ENCODE measurements around the gene OR11G2. TPM values are rescaled to one million over a fixed set of nuclear protein-coding genes. Genes with fewer than 3 reads are reported as not detected.

Gene OR11G2
- total and polyA plus RNA-seq, 2 experiments from 2014 or later, result not detected

DNA sequence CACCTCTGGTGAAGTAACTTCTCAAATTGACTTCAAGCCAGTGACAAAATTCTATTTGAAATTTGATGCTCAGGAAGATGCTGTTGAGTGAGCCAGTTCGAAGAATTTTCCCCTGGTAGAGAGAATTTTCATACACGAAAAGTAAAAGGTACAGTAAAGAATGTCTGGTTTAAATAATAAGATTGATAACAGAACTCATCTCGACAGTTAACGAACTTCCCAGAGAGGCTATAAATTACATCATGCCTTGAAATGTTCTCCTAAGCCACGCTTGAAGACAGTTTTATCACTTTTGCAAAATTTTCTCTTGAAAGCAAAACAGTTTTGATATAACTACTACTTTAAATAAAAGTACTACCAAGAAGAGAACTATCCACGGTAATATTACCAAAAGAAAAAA, 14.4 kb upstream of the OR11G2 start:
- Histone ChIP-seq H3K4me3 (no peak overlapping the region), H3K27ac (no peak overlapping the region), H3K27me3 (no peaks in the 10 kb centered on the region), H3K4me1 (ENCODE audit: low read depth) (no peaks in the 10 kb centered on the region), H3K9me3 (ENCODE audit: low read depth) (no peaks in the 10 kb centered on the region), H3K36me3 (no peaks in the 10 kb centered on the region)
- TF ChIP-seq, protein P1, sequence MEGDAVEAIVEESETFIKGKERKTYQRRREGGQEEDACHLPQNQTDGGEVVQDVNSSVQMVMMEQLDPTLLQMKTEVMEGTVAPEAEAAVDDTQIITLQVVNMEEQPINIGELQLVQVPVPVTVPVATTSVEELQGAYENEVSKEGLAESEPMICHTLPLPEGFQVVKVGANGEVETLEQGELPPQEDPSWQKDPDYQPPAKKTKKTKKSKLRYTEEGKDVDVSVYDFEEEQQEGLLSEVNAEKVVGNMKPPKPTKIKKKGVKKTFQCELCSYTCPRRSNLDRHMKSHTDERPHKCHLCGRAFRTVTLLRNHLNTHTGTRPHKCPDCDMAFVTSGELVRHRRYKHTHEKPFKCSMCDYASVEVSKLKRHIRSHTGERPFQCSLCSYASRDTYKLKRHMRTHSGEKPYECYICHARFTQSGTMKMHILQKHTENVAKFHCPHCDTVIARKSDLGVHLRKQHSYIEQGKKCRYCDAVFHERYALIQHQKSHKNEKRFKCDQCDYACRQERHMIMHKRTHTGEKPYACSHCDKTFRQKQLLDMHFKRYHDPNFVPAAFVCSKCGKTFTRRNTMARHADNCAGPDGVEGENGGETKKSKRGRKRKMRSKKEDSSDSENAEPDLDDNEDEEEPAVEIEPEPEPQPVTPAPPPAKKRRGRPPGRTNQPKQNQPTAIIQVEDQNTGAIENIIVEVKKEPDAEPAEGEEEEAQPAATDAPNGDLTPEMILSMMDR (IDR thresholded peaks at IDR 0.05; ENCODE audit: low read depth, low read length), result no peak
- DNase-seq (ENCODE audit: low read depth in 1 of 2, low spot score in 1 of 2), result no peak

DNA sequence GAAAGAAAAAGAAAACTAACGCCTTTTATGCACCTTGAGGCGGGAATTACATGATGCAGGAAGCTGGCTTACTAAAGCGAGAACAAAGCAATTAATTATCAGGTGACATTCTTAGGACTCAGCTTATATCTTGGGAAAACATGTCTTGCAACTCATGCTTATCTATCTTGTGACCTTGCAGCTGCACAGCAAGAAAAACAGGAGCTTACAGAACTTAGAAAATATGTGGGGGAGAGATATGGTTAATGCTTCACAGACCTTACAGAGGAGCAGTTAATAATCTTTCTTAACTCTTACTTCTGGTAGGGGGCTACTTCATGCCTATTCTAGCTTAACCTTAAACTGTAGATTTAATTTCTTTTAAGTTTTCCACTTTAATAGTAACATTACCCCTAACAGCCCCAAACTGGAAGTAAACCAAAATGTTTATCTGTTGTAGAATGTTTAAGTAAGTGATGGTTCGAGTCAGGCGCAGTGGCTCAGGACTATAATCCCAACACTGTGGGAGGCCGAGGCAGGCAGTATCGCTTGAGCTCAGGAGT, 13.2 kb upstream of the OR11G2 start:
- Histone ChIP-seq H3K9me3 (ENCODE audit: low read depth) (no peaks in the 10 kb centered on the region), H3K27me3 (no peaks in the 10 kb centered on the region), H3K4me1 (ENCODE audit: low read depth) (no peaks in the 10 kb centered on the region), H3K27ac (no peak overlapping the region), H3K36me3 (no peaks in the 10 kb centered on the region), H3K4me3 (no peak overlapping the region)
- TF ChIP-seq, protein P1 (IDR thresholded peaks at IDR 0.05; ENCODE audit: low read depth, low read length), result no peak
- DNase-seq (ENCODE audit: low read depth in 1 of 2, low spot score in 1 of 2), result no peak

- TF ChIP-seq, protein P1 (IDR thresholded peaks at IDR 0.05; ENCODE audit: low read depth, low read length), result no peak
- no peaks in the 10 kb centered on the region for H3K4me1 ChIP-seq (ENCODE audit: low read depth)
- H3K36me3 ChIP-seq, result no peaks in the 10 kb centered on the region
- no peaks in the 10 kb centered on the region for H3K27me3 ChIP-seq
- no peaks in the 10 kb centered on the region for H3K9me3 ChIP-seq (ENCODE audit: low read depth)
- no peak for DNase-seq (ENCODE audit: low read depth in 1 of 2, low spot score in 1 of 2)
- H3K4me3 ChIP-seq, result no peak overlapping the region
- no peak overlapping the region for H3K27ac ChIP-seq
These were observed 11.5 kb upstream of the OR11G2 start for GRCh38 chr14:20179218-20179617.

- Histone ChIP-seq H3K9me3 (ENCODE audit: low read depth) (no peaks in the 10 kb centered on the region), H3K4me1 (ENCODE audit: low read depth) (no peaks in the 10 kb centered on the region), H3K27me3 (no peaks in the 10 kb centered on the region), H3K4me3 (no peak overlapping the region), H3K36me3 (no peaks in the 10 kb centered on the region), H3K27ac (no peak overlapping the region)
- DNase-seq (ENCODE audit: low read depth in 1 of 2, low spot score in 1 of 2), result no peak
- TF ChIP-seq, protein P1 (IDR thresholded peaks at IDR 0.05; ENCODE audit: low read depth, low read length), result no peak
These were observed 10.8 kb upstream of the OR11G2 start for GRCh38 chr14:20179880-20180279.

DNA sequence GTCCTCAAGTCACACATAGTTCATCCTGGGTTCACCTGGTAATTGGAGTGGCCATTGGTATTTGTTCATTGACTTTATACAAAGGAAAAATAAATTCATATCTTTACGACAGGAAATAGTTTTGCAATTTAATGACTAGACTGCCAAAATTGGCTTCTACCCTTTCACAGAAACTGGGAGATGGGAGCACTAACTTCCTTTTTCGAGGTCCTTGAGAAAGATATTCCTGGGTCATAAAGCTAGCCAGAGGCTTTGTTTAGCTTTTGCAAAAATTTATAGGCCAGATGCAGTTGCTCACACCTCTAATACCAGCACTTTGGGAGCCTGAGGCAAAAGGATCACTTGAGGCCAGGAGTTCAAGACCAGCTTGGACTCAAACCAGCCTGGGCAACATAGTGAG, 10.2 kb upstream of the OR11G2 start:
- H3K9me3 ChIP-seq (ENCODE audit: low read depth), result no peaks in the 10 kb centered on the region
- no peaks in the 10 kb centered on the region for H3K4me1 ChIP-seq (ENCODE audit: low read depth)
- DNase-seq (ENCODE audit: low read depth in 1 of 2, low spot score in 1 of 2), result no peak

More for the DNA sequence above, 10.2 kb upstream of the OR11G2 start:
- H3K27me3 ChIP-seq, result no peaks in the 10 kb centered on the region
- TF ChIP-seq, protein P1 (IDR thresholded peaks at IDR 0.05; ENCODE audit: low read depth, low read length), result no peak
- no peak overlapping the region for H3K27ac ChIP-seq
- no peaks in the 10 kb centered on the region for H3K36me3 ChIP-seq
- no peak overlapping the region for H3K4me3 ChIP-seq

Measured in cardiac muscle cell (in vitro differentiated cells and primary cell).